ENCODE measurements around the gene JAKMIP1. TPM values are rescaled to one million over a fixed set of nuclear protein-coding genes. Genes with fewer than 3 reads are reported as not detected.

The JAKMIP1 gene
- total RNA-seq, 1 experiment from 2014 or later = not detected

GRCh38 chr4:6198768-6199421 lies 1.5 kb downstream of the JAKMIP1 start:
- H3K27ac ChIP-seq (ENCODE audit: low read depth, low read length) = no peak overlapping the region
- no peak overlapping the region for H2AFZ ChIP-seq (ENCODE audit: low read depth, low read length, poor library complexity, severe bottlenecking)
- no TSS peak for BruUV-seq (replicated peaks)
- H3K4me3 ChIP-seq (replicated peaks in 1 of 2; ENCODE audit: low read depth in 1 of 2, low read length in 2 of 2) = no peak overlapping the region
- no peaks in the 10 kb centered on the region for H3K27me3 ChIP-seq (ENCODE audit: insufficient read depth, low read length)
- ATAC-seq (peak; percentile 50), DNase-seq (ENCODE audit: low read depth, low spot score) (no peak)
- H3K9ac ChIP-seq (ENCODE audit: low read length) = no peak overlapping the region
- CTCF ChIA-PET = no interaction called here
- no peaks in the 10 kb centered on the region for H3K9me3 ChIP-seq (ENCODE audit: control insufficient read depth in 1 of 2, insufficient read depth in 1 of 2, low read depth in 1 of 2, low read length in 2 of 2)
- H3K9me2 ChIP-seq (ENCODE audit: insufficient read depth) = no peaks in the 10 kb centered on the region
- intact Hi-C loops (cut with micrococcal nuclease) = no loop called here
- RAD21 ChIA-PET (ENCODE audit: low non-redundant PET in 1 of 2, low total read pairs in 2 of 2, uncharacterized antibody in 2 of 2, unreplicated experiment in 2 of 2) = no interaction called here
- POLR2A ChIA-PET = no interaction called here
- no peaks in the 10 kb centered on the region for H4K20me1 ChIP-seq (ENCODE audit: insufficient read depth)
- TF ChIP-seq SRF (IDR thresholded peaks at IDR 0.05; ENCODE audit: low read depth) = no peak
- no peak for TF ChIP-seq ZBTB33 (IDR thresholded peaks at IDR 0.05; ENCODE audit: extremely low read depth, insufficient replicate concordance, low read length)
- no peak for TF ChIP-seq EGR1 (IDR thresholded peaks at IDR 0.05; ENCODE audit: low read depth)
- no peak for TF ChIP-seq EZH2 (IDR thresholded peaks at IDR 0.05)
- TF ChIP-seq CTCF (IDR thresholded peaks at IDR 0.05 in 2 of 3, conservative IDR thresholded peaks at IDR 0.05 in 1 of 3; ENCODE audit: borderline replicate concordance in 1 of 3, insufficient read depth in 1 of 3, low read depth in 2 of 3, low read length in 2 of 3) = no peak
- no peak for TF ChIP-seq JUND (IDR thresholded peaks at IDR 0.05)
- no peak for TF ChIP-seq ELF1 (IDR thresholded peaks at IDR 0.05; ENCODE audit: borderline replicate concordance, low read depth)
- TF ChIP-seq POLR2A (IDR thresholded peaks at IDR 0.05; ENCODE audit: borderline replicate concordance, extremely low read depth, insufficient read depth, insufficient read length) = no peak
- no peak for TF ChIP-seq TCF7L2 (IDR thresholded peaks at IDR 0.05; ENCODE audit: borderline replicate concordance, extremely low read depth, insufficient read depth, insufficient read length)
- no peak for TF ChIP-seq ATF3 (IDR thresholded peaks at IDR 0.05)
- no peak for TF ChIP-seq FOSL1 (IDR thresholded peaks at IDR 0.05; ENCODE audit: low read depth)
- TF ChIP-seq CBX3 (IDR thresholded peaks at IDR 0.05; ENCODE audit: low read depth) = no peak
- no peak for TF ChIP-seq ZNF274 (IDR thresholded peaks at IDR 0.05; ENCODE audit: low read depth, low read length)
- no peak for TF ChIP-seq MAX (IDR thresholded peaks at IDR 0.05)
- no peak for TF ChIP-seq RAD21 (IDR thresholded peaks at IDR 0.05; ENCODE audit: low read depth)
- no peak for TF ChIP-seq REST (IDR thresholded peaks at IDR 0.05; ENCODE audit: low read depth)
- no peak for TF ChIP-seq SIN3A (IDR thresholded peaks at IDR 0.05; ENCODE audit: low read depth)
- no peaks in the 10 kb centered on the region for H3K36me3 ChIP-seq (ENCODE audit: control insufficient read depth in 1 of 2, insufficient read depth in 2 of 2, low read length in 2 of 2)
- H3K79me2 ChIP-seq (ENCODE audit: insufficient read depth, low read length) = no peaks in the 10 kb centered on the region
- H3K4me1 ChIP-seq (ENCODE audit: control insufficient read depth in 1 of 2, insufficient read depth in 2 of 2, low read length in 2 of 2) = no peaks in the 10 kb centered on the region
- no peak overlapping the region for H3K4me2 ChIP-seq (ENCODE audit: low read length)
